ENCODE results near the gene SCN1A. TPM values are rescaled to one million over a fixed set of nuclear protein-coding genes. Genes with fewer than 3 reads are reported as not detected.

The SCN1A gene
- total and polyA plus RNA-seq, 2 of the 13 experiments (the other 11 are each of a cell fraction or from before 2014, with no cell fraction given) = 19.9 to 39.4 TPM

DNA sequence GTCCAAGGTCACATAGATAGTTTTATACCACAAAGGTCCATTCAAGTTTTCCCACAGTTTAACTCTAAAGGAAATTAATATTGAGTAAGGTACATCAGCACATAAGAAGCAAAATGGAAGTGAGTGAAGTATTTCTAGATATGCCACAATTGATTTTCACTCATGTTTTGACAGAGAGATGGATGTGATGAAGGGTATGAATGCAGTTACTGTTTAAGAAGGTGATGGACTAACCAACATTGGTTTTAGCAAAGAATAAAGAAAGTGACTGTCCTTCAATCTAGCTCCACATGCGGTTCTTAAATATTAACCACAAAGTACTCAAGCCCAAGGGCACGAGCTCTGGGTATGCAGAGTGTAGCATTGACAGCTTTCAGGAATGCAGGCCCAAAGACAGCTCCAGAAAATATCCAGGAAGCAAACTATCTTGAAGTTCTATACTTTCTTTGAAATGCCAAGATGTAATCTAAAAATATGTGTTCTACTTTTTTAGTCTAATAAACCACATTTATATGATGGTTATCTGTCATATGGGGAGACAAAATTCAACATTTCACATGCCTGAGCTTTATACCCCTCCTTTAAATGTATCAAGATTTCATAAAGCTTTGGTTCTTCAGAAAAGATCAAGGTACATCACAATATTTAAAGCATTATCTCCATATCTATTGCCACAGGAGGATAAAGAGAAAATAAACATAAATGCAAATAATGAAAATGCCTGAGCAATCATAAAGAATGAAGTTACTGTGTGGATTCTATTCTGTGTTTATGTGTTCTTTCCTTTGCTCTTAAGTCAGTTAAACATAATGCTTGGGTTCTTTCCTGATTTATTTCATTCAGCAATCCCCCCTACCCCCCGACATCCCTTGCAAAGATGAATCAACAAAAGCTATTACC lies 6.7 kb upstream of the SCN1A start (continued):
- TF ChIP-seq PRMT3 (CRISPR knock-in tag; IDR thresholded peaks at IDR 0.05; ENCODE audit: borderline replicate concordance, low read depth) = no peak
- TF ChIP-seq ZNF567 (CRISPR knock-in tag; IDR thresholded peaks at IDR 0.05; ENCODE audit: borderline replicate concordance) = no peak
- no peak for TF ChIP-seq ZNF44 (CRISPR knock-in tag; IDR thresholded peaks at IDR 0.05)
- TF ChIP-seq, protein P1, sequence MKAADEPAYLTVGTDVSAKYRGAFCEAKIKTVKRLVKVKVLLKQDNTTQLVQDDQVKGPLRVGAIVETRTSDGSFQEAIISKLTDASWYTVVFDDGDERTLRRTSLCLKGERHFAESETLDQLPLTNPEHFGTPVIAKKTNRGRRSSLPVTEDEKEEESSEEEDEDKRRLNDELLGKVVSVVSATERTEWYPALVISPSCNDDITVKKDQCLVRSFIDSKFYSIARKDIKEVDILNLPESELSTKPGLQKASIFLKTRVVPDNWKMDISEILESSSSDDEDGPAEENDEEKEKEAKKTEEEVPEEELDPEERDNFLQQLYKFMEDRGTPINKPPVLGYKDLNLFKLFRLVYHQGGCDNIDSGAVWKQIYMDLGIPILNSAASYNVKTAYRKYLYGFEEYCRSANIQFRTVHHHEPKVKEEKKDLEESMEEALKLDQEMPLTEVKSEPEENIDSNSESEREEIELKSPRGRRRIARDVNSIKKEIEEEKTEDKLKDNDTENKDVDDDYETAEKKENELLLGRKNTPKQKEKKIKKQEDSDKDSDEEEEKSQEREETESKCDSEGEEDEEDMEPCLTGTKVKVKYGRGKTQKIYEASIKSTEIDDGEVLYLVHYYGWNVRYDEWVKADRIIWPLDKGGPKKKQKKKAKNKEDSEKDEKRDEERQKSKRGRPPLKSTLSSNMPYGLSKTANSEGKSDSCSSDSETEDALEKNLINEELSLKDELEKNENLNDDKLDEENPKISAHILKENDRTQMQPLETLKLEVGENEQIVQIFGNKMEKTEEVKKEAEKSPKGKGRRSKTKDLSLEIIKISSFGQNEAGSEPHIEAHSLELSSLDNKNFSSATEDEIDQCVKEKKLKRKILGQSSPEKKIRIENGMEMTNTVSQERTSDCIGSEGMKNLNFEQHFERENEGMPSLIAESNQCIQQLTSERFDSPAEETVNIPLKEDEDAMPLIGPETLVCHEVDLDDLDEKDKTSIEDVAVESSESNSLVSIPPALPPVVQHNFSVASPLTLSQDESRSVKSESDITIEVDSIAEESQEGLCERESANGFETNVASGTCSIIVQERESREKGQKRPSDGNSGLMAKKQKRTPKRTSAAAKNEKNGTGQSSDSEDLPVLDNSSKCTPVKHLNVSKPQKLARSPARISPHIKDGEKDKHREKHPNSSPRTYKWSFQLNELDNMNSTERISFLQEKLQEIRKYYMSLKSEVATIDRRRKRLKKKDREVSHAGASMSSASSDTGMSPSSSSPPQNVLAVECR (CRISPR knock-in tag; IDR thresholded peaks at IDR 0.05; ENCODE audit: borderline replicate concordance) = peak; percentile 13; the same call in 1 of the 2 replicates
- no peak for TF ChIP-seq ZNF235 (CRISPR knock-in tag; IDR thresholded peaks at IDR 0.05; ENCODE audit: borderline replicate concordance)
- TF ChIP-seq ZNF775 (CRISPR knock-in tag; IDR thresholded peaks at IDR 0.05; ENCODE audit: borderline replicate concordance) = no peak
- TF ChIP-seq WIZ (CRISPR knock-in tag; IDR thresholded peaks at IDR 0.05) = no peak
- TF ChIP-seq ZNF446 (CRISPR knock-in tag; IDR thresholded peaks at IDR 0.05) = no peak
- TF ChIP-seq NCOR1 (IDR thresholded peaks at IDR 0.05; ENCODE audit: borderline replicate concordance, low read length) = peak; percentile 82
- TF ChIP-seq IKZF5 (CRISPR knock-in tag; IDR thresholded peaks at IDR 0.05) = peak; percentile 89
- TF ChIP-seq, protein P2, sequence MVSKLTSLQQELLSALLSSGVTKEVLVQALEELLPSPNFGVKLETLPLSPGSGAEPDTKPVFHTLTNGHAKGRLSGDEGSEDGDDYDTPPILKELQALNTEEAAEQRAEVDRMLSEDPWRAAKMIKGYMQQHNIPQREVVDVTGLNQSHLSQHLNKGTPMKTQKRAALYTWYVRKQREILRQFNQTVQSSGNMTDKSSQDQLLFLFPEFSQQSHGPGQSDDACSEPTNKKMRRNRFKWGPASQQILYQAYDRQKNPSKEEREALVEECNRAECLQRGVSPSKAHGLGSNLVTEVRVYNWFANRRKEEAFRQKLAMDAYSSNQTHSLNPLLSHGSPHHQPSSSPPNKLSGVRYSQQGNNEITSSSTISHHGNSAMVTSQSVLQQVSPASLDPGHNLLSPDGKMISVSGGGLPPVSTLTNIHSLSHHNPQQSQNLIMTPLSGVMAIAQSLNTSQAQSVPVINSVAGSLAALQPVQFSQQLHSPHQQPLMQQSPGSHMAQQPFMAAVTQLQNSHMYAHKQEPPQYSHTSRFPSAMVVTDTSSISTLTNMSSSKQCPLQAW (CRISPR knock-in tag; IDR thresholded peaks at IDR 0.05) = peak; percentile 99
- TF ChIP-seq, protein P3, sequence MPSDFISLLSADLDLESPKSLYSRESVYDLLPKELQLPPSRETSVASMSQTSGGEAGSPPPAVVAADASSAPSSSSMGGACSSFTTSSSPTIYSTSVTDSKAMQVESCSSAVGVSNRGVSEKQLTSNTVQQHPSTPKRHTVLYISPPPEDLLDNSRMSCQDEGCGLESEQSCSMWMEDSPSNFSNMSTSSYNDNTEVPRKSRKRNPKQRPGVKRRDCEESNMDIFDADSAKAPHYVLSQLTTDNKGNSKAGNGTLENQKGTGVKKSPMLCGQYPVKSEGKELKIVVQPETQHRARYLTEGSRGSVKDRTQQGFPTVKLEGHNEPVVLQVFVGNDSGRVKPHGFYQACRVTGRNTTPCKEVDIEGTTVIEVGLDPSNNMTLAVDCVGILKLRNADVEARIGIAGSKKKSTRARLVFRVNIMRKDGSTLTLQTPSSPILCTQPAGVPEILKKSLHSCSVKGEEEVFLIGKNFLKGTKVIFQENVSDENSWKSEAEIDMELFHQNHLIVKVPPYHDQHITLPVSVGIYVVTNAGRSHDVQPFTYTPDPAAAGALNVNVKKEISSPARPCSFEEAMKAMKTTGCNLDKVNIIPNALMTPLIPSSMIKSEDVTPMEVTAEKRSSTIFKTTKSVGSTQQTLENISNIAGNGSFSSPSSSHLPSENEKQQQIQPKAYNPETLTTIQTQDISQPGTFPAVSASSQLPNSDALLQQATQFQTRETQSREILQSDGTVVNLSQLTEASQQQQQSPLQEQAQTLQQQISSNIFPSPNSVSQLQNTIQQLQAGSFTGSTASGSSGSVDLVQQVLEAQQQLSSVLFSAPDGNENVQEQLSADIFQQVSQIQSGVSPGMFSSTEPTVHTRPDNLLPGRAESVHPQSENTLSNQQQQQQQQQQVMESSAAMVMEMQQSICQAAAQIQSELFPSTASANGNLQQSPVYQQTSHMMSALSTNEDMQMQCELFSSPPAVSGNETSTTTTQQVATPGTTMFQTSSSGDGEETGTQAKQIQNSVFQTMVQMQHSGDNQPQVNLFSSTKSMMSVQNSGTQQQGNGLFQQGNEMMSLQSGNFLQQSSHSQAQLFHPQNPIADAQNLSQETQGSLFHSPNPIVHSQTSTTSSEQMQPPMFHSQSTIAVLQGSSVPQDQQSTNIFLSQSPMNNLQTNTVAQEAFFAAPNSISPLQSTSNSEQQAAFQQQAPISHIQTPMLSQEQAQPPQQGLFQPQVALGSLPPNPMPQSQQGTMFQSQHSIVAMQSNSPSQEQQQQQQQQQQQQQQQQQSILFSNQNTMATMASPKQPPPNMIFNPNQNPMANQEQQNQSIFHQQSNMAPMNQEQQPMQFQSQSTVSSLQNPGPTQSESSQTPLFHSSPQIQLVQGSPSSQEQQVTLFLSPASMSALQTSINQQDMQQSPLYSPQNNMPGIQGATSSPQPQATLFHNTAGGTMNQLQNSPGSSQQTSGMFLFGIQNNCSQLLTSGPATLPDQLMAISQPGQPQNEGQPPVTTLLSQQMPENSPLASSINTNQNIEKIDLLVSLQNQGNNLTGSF (CRISPR knock-in tag; IDR thresholded peaks at IDR 0.05) = no peak
- no peak; the same call in 1 of the 2 replicates for TF ChIP-seq RXRA (CRISPR knock-in tag; IDR thresholded peaks at IDR 0.05)
